NCI-H226 (cell line): ENCODE measurements around the gene NCF4.

Source experiments
- DNase-seq: peaks from one replicate; pipeline ENCODE4 v3.0.0-alpha.2; 2015

NCF4 gene

GRCh38 chr22:36899498-36899897, 38.7 kb downstream of the NCF4 start:
- DNase-seq: no peak

- no peak for DNase-seq
Measured at GRCh38 chr22:36900225-36900624, 39.4 kb downstream of the NCF4 start.

- no peak for DNase-seq
Measured at GRCh38 chr22:36900880-36901279, 40.1 kb downstream of the NCF4 start.

- DNase-seq: no peak
Measured at GRCh38 chr22:36901411-36902142, 40.8 kb downstream of the NCF4 start.

- no peak for DNase-seq
Measured at GRCh38 chr22:36902143-36902926, 41.5 kb downstream of the NCF4 start.

DNA sequence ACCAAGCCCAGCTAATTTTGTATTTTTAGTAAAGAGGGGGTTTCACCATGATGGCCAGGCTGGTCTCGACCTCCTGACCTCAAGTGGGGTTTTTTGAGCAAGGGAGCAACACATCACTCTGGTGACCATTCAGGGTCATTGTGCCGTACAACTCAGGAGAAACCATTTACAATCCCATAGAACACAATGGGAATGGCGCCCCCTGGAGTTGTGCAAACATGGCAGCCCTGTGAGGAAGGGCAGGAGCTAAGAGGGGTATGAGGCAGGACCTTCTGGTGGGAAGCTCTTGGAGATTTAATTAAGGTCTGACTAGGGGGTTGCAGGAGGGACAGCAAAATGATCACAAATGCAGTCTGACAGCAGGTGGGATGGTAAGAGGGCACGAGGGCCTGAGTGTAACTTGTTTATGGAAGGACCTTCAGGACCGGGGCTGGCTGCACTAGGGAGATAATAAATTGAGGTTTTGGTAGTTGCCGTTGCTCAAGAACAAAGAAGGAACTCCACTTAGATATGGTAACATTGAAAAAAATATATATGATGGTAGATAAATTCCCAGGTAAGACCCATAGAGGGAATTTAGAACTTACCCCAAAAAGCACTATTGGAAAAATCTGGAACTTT, 43.6 kb downstream of the NCF4 start:
- no peak for DNase-seq

DNA sequence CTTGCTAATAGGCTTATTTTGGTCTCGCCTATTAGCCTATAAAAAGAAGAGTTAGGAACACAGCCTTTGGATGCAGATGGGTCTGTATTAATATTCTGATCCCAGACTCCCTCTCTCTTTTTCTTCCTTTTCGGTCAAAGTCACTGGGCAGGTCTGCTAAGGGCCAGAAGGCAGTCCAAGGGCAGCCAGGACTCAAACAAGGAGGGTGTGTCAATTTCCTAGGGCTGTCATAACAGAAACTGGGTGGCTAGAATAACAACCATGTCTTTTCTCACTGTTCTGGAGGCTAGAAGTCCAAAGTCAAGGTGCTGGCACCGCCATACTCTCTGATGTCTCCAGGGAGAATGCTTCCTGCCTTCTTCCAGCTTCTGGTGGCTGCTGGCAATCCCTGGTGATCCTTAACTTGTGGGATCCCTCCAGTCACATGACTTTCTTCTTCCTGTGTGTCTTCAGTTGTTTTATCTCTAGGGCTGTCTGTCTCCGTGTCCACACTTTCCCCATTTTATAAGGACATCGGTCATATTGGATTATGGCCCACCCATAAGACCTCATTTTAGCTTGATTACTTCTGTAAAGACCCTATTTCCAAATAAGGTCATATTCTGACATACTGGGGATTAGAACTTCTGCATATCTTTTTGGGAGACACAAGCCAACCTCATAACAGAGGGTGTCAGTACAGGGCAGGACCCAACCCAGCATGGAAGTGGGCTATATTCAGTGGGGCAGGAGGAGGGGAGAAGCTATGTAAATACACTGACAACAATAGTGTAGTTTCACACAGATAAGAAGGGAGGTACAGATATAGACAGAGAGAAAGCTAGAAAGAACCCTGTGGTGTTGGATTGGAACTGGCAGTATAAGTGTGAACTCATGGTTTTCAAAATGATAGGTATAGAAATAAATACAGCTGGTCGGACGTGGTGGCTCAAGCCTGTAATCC, 46.7 kb downstream of the NCF4 start:
- DNase-seq: no peak

GRCh38 chr22:36910461-36910860, 49.7 kb downstream of the NCF4 start:
- no peak for DNase-seq

DNA sequence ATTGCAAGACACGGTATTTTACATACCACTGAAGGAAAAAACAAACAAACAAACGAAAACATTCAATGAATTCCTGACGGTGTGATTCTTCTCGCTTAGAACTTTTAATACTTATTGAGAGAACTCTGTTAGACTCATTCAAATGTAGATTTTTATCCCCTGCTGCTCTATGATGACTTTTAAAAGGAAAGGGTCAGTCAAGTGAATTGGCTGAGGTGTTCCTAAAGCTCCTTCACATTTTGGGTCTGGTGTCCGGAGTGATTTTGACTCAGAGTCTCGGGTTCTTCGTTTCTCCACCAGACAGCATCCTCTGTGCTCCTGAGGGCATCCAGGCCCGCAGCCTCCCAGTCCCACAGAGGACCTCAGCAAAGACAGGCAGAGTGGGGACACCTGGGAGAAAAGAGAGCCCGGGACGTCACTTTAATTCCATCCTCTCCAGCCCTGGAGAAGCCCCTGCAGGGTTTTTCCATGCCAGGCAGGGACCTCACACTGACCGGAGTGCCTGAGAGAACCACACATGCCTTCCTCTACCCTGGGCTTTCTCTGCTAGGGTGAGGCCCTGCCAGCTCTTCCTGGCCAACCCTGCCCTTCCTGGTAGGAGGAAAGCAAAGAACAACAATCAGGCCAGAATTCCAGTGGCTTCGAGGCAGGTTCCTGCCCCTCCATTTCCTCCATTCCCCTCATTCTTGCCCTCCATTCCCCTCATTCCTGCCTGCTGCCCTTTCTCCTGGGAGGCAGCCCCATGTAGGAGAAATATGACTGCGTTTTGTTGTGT, 51.3 kb downstream of the NCF4 start:
- DNase-seq: peak; percentile 58

GRCh38 chr22:36912694-36913426, 52.1 kb downstream of the NCF4 start:
- DNase-seq: no peak

GRCh38 chr22:36913427-36914389, 52.9 kb downstream of the NCF4 start, which contains the start of gene CSF2RB:
CSF2RB (plus strand) TSS chr22:36913628; CDS start chr22:36922208, 8,580 bp downstream.
- no peak for DNase-seq

GRCh38 chr22:36914390-36914752, 53.6 kb downstream of the NCF4 start:
- no peak for DNase-seq

DNA sequence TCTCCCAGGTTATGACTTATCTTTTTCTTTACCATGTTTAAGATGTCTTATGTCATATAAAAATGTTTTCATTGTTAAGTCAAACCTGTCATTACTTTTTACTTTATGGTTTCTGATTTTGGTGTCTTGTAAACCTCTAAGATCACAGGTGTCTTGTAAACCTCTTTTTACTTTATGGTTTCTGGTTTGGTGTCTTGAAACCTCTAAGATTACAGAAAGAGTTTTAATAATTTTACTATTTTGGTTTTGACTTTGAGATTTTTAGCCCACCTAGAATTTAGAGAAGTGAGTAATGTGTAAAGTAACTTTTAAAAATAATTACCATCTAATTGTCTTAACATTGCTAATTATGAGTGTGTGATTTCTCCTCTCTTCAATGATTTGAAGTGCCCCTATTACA, 55.2 kb downstream of the NCF4 start:
- DNase-seq: no peak

DNA sequence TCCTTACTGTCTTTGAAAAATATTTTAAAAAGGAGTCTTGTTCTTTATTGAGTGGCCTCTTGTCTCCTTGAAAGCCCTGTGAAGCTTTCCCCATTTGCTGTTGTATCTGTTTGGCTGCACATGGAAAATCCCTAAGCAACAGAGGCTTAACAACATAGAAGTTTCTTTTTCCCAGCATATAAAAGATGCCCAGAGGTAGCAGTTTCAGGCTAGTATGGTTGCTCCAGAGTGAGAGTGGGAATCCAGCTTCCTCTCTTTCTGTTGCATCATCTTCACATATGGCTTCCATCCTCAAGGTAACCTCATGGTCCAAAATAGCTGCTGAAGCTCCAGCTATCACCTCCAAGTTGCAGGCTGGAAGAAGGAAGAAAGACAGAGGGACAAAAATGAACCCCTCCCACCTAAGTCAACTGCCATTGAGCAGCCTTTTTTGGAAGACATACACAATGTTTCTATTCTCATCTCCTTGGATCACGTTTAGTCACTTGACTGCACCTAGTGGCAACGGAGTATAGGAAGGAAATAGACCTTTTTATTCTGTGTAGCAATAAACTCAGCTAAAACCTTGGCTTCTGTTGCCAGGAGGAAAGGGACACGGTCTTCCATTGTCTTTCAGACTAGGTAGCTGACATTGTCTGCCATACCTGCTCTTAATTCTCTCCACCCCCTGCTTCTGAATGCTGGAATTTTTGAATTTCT, 57.9 kb downstream of the NCF4 start:
- no peak for DNase-seq

DNA sequence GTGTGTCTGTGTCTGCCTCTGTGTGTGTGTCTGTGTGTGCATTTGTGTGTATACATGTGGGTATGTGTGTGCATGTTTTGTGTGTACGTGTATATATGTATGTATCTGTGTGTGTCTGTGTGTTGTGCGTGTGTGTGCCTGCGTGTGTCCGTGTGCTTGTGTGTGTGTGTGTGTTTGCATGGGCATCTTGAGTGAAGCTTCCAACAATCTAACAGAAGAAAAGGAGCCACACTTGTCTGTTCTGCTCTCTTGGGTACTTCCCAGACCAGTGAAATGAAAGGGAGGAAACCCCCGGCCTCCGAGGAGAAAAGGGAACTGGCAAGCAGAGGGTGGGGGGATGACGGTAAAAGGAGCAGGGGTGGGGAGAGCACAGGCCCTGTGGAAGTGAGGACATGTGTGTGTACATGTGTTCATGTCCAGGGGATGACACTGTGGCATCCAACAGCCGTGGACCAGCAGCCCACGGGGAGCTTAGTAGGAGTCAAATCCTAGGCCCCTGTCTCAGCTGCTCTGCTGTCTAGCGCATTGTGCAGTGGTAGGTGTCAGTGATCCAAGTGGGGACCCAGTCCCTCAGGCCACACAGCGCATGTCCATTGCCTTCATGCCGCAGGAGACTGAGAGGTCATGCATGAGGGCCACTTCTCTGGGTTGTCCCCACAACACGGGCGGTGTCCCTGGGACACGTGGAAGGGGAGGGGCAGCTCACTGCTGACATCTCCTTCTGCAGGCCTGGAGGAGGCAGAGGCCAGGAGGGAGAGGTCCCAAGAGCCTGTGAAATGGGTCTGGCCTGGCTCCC, 60.7 kb downstream of the NCF4 start:
- no peak for DNase-seq

DNA sequence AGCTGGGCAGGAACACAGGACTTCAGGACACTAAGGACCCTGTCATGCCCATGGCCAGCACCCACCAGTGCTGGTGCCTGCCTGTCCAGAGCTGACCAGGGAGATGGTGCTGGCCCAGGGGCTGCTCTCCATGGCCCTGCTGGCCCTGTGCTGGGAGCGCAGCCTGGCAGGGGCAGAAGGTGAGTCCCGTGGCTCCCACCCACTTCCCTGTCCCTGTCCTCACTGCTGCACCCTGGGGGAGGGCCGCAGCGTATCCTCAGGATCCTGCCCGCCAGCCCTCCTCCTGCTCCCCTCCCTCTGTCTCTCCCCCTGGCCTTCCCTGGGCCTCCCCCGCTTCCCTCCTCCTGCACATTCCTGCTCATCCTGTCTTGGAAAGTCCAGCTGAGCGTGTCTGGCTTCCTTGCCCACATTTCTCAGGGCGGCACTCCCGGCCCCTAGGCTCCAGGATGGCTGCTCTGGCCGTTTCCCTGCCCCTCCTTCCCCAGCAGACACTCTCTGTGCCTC, 61.4 kb downstream of the NCF4 start:
- peak; percentile 65 for DNase-seq

- no peak for DNase-seq
Measured at GRCh38 chr22:36922711-36923110, 61.9 kb downstream of the NCF4 start.

GRCh38 chr22:36923131-36923788, 62.5 kb downstream of the NCF4 start:
- DNase-seq: no peak
